HG03060 (cell line): ENCODE results near the gene SFI1.
A peak's percentile ranks its signal among the peaks of the same experiment; 100 is the strongest.
"Not testable (repeated sequence)": the region's sequence is repeated elsewhere in the genome, so short reads cannot be mapped to it uniquely, and the experiment has no call there.

Experiments
- ATAC-seq: cut with Tn5 transposase; IDR thresholded peaks from one replicate; pipeline ENCODE4 v1.9.1; 2021; ENCODE audit warnings: low read depth, moderate number of reproducible peaks; ENCODE audit not compliant: unreplicated experiment

The SFI1 gene, protein sequence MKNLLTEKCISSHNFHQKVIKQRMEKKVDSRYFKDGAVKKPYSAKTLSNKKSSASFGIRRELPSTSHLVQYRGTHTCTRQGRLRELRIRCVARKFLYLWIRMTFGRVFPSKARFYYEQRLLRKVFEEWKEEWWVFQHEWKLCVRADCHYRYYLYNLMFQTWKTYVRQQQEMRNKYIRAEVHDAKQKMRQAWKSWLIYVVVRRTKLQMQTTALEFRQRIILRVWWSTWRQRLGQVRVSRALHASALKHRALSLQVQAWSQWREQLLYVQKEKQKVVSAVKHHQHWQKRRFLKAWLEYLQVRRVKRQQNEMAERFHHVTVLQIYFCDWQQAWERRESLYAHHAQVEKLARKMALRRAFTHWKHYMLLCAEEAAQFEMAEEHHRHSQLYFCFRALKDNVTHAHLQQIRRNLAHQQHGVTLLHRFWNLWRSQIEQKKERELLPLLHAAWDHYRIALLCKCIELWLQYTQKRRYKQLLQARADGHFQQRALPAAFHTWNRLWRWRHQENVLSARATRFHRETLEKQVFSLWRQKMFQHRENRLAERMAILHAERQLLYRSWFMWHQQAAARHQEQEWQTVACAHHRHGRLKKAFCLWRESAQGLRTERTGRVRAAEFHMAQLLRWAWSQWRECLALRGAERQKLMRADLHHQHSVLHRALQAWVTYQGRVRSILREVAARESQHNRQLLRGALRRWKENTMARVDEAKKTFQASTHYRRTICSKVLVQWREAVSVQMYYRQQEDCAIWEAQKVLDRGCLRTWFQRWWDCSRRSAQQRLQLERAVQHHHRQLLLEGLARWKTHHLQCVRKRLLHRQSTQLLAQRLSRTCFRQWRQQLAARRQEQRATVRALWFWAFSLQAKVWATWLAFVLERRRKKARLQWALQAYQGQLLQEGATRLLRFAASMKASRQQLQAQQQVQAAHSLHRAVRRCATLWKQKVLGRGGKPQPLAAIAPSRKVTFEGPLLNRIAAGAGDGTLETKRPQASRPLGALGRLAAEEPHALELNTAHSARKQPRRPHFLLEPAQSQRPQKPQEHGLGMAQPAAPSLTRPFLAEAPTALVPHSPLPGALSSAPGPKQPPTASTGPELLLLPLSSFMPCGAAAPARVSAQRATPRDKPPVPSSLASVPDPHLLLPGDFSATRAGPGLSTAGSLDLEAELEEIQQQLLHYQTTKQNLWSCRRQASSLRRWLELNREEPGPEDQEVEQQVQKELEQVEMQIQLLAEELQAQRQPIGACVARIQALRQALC

DNA sequence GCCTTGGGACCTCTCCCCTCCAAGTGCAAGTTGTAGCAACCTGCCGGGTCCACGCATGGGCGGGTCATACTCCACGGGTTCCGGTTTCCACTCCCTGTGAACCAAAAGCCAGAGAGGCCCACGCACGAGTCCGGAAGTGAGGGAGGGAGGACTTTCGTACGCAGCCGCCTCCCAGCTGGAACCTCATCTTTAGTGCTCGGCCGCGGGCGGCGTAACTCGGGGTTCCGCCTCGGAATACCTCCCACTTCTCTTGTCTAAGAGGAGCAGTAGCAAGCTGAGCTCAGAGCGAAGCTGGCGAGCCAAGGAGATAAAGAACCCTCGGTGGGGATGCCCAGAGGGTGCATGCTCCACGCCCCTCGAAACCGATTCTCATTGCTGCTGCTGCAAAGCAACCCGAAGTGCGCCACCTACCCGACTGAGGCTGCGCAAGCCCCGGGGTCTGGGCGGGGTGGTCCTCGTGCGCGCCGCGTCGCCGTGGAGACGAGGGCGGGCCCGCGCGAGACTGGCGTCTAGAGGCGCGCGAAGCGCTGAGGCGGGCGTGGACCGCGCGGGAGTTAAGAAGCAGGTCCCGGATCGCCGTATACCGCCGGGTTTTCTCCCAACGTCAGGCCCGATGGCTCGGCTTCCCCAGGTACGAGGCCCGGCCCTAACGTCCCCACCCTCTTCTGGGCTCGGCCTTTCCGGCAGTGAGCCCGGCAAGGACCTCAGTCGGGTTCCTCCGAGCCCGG, at the start of gene SFI1:
SFI1 (plus strand) TSS at position 530 of the 728 bp plus-strand sequence. CDS start 11,749 bp downstream, outside the sequence.
- ATAC-seq: peak; percentile 73

DNA sequence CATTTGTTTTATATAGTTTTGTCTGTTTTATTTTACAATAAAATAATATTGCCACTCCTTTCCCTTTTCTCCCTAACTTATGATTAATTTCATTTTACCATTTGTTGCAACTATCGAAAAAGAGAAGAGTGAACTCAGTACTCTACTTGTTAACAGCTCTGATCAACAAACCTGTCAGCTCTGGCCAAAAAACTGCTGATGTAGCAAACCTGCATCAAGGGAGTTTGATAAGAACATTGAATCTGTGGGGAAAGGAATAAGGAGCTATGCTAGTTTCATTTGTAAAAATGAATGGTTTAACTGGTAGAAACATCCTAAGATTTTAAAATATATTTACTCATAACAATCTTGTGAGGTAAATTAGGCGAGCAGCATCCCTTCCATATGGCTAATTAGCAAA, 49.6 kb upstream of the SFI1 start:
- no peak for ATAC-seq

DNA sequence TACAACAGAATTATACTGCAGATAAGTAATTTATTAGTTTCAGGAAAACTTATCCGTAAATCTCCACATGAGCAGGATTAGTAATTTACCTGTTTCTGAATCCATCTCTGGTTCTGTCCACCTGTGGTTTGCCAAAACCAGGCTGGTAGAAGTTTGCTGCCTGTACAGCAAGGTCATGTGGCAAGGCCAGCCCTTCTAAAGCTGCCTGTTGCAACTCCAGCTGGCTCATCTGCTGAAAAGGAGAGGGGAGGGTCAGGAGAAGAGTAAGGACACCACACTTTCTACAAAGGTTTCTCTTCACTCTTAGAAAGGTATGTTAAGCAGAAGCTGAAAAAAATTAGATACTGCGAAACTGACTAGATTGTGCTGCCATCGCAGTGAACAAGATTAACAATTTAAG, 49.0 kb upstream of the SFI1 start:
- ATAC-seq: no peak

DNA sequence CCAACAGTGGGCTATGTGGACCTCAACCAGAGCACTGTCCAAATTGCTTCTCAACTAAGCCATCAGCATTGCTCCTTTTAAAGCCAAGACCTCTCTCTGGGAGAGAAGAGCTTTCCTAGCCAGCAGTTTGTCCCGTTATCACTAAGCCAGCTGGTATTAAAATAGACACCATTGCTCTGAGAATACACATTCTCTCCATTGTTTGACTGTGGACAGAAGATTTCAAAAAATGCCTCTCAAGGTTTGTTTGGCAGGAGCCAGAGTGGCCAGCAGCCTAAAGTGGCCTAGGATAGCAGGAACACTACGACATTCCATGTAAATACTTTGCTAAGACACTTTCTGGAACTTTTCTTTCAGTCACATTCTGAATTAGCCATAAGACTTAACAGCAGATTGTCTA, 48.0 kb upstream of the SFI1 start:
- ATAC-seq: no peak

DNA sequence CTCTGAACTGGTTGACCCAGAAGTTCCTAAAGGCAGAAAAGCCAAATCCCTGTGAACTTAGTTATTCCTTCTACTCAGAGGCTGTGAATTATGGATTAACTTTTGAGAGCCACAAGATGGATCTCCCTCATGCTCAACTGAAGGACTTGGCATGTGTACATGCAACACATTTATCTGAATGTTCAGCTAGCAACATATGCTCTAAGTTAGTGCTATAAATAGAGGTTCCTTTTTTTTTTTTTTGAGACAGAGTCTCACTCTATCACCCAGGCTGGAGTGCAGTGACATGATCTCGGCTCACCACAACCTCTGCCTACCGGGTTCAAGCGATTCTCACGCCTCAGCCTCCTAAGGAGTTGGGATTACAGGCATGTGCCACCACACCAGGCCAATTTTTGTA, 46.8 kb upstream of the SFI1 start:
- ATAC-seq: no peak

DNA sequence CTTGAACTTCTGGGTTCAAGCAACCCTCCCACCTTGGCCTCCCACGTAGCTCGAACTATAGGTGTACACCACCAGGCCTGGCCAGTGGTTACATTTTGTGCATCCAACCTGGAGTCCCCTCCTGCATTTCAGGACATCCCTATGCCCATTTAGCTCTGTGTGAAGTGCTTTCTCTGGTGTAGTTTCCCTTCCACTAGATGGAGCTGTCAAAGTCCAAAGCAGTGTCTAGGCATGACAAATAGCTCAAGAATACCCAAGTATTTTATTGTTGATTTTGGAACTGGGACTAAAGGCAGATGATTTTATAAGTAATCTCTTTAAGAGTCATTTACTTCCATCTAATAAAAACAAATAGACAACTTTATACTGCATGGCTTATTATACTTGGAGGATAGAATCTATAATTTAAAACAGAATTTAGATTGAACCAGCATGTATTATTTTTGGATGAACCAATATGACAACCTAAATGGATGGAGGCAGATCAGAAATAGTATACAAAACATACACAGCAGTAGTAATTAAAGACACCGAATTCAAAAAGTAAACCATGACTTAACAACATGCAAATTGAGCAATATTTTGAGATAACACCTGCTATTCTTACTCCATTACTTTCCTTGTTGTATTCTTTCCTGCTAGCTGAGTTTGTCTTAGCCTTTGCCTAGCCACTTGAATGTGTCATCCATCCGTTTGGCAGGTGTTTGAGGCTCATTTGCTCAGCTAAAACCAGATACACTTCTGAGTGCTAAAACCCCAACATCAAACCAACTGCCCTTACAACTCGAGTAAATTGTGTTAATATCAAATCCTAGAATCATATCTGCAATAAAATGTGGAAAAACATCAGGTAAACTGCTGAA, 44.4 kb upstream of the SFI1 start:
- no peak for ATAC-seq

DNA sequence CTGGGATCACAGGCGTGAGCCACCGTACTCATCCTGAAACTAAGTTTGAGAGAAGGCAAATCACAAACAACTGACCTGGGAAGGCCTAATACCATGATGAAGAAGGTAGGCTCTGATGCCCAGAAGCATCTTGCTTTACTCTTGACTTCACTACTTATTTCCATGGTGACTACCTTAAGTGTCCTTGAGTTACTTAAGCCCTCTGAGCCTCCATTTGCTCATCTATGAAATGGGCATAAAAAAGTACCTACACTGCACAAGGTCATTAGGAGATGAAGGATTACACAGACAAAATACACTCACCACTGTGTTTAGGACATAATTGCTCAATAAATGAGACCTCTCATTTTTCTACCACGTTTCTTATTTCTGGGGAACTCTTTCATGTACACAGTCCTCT, 34.6 kb upstream of the SFI1 start:
- ATAC-seq: no peak

DNA sequence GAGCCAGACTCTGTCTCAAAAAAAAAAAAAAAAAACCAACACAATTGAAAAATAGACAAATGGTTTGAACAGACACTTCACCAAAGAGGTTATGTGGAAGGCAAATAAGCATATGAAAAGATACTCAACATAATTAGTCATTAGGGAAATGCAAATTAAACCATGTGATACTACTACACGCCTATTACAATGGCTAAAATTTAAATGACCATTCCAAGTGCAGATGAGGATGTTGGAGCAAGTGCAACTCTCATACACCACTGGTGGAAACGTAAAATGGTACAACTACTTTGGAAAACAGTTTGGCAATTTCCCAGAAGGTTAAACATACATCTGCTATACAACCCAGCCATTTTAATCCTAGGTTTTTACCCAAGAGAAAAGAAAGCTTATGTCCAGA, 31.0 kb upstream of the SFI1 start:
- no peak for ATAC-seq

DNA sequence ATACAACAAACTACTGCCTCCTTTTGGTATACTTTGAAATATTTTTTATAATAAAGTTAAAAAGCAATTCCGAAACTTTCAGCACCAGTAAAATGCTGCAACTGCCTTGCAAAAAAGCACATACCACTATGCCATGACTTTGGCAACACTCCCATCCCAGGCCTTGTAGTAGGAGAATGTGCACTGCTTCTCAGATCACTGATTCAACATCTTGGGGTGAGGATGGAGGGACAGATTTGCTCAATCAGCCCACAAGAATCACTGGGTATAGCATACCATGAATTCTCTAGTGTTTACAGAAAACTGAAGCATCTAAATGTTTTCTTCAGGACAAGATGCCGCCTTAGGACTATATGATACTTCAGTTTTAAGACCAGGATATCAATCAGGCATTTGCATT, 21.6 kb upstream of the SFI1 start:
- ATAC-seq: no peak

DNA sequence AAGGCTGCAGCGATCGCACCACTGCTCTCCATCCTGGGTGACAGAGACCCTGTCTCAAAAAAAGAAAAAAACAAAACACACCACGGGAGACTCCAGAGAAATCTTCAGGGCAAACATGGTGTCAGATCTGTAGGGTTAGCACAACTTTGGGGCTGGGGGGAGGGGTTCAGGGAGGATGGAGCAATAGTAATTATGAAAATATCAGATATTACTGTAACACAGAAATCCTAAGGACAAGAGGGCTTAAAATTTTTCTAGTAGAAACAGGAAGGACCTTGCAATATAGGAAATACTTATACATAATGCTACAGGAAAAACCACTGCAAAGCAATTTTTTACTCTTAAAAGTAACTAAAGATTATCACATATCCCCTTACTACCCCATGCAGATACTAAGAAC, 20.5 kb upstream of the SFI1 start:
- ATAC-seq: no peak

DNA sequence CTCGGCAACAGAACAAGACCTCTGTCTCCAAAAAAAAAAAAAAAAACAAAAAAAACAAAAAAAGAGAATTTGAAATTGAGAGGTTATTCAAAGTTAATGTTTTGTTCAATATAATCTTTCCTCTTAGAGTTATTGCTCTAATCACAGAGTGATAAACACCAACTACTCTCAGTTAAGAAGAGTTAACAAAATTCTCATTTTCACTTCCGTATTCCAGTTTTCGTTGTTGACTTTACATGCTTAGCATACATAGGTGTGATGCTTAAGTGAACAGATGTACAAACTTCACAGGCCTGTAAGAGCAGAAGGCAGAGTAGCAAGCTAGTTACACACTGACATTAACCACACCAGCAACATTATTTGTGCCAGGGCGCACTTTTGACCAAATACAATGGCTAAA, 19.0 kb upstream of the SFI1 start:
- no peak for ATAC-seq

DNA sequence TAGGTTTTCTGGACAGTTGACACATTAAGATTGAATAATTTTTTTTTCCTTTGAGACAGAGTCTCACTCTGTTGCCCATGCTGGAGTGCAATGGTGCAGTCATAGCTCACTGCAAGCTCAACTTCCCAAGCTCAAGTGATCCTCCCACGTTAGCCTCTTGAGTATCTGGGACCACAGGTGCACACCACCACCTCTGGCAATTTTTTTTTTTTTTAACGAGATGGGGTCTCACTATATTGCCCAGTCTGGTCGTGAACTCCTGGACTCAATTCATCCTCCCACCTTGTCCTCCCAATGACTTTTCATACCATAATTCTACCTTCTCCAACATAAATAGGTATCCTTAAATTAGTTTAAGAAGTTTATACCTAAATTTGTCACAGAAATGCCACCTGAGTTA, 15.2 kb upstream of the SFI1 start:
- no peak for ATAC-seq

DNA sequence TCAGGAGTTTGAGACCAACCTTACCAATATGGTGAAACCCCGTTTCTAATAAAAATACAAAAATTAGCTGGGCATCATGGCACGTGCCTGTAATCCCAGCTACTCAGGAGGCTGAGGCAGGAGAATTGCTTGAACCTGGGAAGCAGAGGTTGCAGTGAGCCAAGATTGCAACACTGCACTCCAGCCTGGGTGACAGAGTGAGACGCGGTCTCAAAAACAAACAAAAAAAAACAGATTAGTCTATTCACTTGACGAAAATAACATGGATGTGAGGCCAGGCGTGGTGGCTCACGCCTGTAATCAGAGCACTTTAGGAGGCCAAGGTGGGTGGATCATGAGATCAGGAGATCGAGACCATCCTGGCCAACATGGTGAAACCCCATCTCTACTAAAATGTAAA, 13.9 kb upstream of the SFI1 start:
- ATAC-seq: not testable (repeated sequence)

DNA sequence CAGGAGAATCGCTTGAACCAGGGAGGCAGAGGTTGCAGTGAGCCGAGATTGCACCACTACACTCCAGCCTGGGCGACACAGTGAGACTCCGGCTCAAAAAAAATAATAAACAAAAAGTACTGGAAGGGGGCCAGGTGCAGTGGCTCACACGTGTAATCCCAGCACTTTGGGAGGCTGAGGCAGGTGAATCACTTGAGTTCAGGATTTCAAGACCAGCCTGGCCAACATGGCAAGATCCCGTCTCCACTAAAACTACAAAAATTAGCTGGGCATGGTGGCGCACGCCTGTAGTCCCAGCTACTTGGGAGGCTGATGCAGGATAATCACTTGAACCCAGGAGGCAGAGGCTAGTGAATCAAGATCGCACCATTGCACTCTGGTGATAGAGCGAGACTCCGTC, 10.0 kb upstream of the SFI1 start:
- ATAC-seq: not testable (repeated sequence)

DNA sequence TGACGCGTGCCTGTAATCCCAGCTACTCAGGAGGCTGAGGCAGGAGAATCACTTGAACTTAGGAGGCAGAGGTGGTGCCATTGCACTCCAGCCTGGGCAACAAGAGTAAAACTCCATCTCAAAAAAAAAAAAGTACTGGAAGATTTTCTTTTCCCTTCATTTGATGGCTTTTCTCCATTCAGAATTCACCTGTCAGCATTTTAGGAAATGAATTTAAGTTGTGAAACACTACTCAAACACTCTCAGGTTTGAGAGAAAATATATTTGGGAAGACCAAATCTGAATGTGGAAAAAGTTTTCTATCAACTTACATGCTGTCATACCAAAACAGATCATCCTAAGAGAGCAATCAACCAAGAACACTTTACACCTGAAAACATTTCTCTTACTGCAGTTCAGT, 9.4 kb upstream of the SFI1 start:
- ATAC-seq: no peak

DNA sequence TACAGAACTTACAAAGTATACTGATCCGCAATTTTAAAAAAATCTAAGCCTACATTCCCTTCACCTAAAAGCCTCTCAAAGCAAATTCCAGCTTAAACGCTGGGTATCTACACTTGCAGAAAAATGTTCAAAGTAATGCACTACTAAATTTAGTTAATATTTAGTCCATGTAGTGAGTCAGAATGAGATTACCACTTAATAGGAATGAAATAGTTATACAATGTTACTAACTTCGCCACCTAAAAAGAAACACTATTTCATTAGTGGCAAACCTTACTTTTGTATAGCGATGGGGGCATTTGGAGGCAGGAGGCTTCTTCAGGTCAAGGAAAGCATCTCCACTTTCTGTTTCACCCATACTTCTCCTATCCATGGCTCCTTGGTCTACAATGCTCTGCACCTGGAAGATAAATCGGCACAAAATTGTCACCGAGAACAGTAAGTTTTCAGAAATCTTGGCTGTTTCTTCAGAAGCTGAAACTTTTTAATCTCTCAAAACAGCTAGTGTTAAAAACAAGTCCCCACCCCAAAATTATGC, 7.9 kb upstream of the SFI1 start:
- ATAC-seq: no peak

DNA sequence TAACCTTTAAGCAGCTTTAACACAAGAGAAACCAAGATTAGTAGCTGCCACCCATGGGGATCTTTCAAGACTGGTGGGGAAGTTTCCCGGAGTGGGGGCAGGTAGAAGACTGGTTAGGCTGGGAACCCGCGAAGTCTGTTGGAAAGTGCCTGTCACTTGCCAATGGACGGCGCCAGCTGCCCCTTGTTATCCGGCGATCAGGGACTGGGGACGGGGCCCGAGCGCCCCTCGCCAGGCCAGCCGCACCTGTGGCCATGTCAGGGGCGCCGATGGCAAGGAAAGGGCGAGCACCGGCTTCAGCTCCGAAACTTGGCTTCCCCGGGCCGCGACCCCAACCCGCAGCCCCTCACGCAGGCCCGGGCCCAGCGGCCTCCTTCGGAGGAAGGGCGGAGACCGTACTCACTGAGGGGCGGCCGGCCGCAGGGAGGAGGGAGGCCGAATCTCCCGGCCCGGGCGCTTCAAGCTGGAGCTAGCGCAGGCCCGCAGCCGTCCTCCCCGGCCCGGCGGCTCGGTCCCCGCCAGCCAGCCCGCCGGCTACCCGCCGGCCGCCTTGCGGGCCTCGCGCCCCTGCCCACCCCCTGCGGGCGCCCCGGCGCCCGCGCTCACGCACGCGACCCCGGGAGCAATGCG, 7.2 kb upstream of the SFI1 start:
- no peak for ATAC-seq

DNA sequence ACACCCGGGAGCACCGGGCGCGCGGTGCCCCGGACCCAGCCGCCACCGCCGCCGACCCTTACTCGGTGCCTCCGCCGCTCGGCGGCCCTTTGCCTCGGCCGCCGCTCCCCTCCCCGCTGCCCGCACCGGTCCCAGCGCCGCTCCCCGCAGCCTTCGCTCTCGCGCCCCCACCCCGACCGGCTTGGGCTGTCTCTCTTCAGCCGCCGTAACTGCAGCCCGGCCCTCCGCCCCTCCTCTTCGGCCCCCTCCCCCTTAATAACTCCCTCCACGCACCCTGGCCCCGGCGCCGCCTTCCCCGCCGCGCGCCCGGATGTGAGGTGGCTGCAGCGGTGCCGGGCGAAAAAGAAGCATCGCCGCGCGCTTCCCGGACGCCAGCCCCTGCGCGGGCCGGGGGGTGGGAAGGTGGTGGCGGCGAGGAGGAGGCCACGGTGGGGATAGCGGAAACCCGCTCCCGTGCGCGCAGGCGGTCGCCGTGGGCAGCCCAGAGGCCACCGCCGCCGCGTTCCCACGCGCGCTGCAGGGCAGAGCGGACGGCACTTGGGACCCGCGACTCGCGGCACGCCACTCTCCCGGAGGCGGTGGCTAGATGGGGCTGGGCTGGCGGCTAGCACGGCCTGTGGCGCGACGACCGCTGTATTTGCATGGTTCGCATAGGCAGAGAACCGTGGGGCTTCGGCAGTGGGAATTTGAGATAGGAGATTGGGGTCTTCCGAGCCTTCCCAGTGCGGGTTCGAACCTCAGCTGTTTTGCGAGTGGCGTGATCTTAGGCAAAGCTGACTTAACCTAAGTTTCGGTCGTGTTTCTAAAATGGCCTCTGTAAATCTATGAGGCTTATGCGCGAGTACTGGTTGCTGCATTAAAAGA, 6.5 kb upstream of the SFI1 start, which contains the start of gene EIF4ENIF1:
EIF4ENIF1 (minus strand) TSS at position 211 of the 864 bp plus-strand sequence. CDS start 1,124 bp downstream, outside the sequence.
- ATAC-seq: no peak
